Stimulated activated CD4-positive, alpha-beta T cell treated with anti-CD3 and anti-CD28 coated beads, Interleukin-4, amount 100 ng/mL, for 1 hour (primary cell): ENCODE measurements around the gene PNISR.

Source experiments
- DNase-seq: peaks from one replicate; pipeline ENCODE4 v3.0.0-alpha.2; 2020

PNISR gene

GRCh38 chr6:99407076-99407475, 18.0 kb downstream of the PNISR start:
- DNase-seq: no peak

DNA sequence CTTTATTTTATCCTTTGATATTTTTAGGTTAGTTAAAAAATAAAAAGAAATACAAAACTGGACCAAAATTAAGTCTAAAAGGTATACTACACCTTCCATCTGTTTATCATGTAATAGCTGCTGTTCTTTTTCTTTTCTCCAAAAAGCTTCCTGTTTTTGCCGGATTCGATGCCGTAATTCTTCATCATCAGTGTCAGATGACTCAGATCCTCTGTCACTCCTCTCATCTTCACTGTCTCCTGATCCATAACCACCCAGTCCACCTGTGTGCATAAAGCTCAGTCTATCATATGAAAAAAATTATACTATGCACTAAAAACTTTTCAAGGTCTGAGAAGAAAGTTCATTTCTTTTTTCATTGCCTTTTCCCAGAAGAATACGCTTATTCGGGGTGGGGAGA, 22.7 kb downstream of the PNISR start:
- DNase-seq: no peak

DNA sequence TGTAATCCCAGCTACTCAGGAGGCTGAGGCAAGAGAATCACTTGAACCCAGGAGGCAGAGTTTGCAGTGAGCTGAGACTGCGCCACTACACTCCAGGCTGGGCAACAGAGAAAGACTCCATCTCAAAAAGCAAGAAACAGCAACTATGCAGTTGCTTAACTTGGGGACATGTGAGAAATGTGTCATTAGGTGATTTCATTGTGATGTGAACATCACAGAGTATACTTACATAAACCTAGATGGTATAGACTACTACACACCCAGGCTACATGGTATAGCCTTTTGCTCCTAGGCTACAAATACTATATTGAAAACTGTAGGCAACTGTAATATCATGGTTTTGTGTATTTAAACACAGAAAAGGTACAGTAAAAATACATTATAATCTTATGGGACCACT, 27.8 kb downstream of the PNISR start:
- DNase-seq: no peak

DNA sequence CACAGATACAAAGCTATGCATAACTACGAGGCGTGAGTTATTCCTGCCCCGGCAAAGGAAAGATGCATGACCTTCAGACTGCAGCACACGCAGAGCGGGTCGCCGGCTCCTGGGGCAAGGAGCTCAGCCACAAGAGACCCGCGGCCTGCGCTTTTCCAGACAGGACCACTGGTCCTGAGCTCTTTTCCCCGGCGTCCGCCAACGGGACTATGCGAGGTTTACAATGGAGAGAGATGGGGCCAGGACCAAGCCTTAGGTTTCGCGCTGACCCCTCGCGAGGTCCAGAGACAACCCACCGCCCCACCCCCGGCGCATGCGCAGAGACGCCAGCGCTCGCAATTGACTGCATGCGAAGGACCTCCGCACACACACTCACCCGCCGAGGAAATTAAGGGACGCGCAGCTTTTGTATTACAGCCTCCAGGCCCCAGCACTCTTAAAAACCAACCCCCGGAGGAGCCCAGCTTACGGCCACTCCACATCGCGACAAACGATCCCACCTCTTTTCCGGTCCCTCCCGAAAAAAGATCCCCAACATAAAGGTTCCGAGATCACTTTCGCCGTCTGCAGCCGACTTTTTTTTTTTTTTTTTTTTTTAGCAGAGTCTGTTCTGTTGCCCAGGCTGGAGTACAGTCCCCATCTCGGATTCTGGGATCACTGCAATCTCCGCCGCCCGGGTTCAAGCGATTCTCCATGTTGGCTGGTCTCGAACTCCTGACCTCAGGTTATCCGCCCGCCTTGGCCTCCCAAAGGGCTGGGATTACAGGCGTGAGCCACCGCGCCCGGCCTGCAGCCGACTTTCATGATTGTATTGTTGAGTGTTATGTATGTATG, 31.2 kb downstream of the PNISR start, which contains the start of gene COQ3:
Gene COQ3 (minus strand): TSS at position 498 of the 834 bp plus-strand sequence. CDS start 16 bp downstream, at position 482.
- DNase-seq: peak; percentile 65

- no peak for DNase-seq
Measured at GRCh38 chr6:99393366-99393697, 31.8 kb downstream of the PNISR start.

DNA sequence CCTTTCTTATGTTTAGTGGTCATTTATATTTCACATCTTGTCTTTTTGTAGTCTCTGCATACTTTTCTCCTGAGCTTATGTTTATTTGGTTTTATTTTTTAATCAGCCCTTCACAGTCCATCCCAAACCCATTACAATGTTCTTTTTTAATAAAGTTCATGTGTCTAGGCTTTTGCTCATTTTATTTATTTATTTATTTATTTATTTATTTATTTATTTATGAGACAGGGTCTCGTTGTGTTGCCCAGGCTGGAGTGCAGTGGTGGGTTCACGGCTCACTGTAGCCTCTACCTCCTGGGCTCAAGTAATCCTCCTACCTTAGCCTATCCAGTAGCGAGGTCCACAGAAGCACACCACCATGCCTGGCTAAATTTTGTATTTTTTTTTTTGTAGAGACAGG, 34.2 kb downstream of the PNISR start:
- DNase-seq: no peak

DNA sequence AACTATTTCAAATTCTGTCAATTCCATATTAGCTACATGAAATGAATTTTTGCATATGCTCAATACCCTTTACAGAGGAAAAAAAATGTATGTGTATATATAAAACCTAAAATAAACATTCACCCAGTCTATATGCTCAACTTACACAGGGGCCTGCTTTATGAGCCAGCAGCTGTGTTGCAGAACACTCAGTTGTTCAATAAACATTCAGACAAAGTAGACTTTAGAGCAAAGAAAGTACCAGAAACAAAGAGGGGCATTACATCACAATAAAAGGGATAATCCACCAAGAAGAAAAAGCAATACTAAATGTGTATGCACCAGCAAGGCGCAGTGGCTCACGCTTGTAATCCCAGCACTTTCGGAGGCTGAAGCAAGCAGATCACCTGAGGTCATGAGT, 40.6 kb downstream of the PNISR start:
- no peak for DNase-seq

DNA sequence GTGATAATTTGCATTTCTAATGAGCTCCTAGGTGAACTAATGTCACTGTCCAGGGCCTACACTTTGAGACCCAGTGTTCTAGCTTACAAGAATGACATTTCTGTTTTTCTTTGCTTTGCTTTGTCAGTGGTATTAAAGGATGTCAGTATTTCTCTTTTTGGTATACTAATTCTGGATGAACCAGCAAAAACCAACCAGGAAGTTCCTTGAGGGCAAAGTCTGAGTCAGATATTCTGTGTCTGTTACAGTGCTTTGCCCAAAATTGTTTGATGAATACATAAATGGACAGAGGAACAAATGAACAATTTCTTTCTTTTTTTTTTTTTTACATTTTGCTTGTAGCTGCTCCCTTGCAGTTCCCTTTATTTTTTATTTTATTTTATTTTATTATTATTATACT, 46.5 kb downstream of the PNISR start:
- no peak for DNase-seq

- no peak for DNase-seq
Measured at GRCh38 chr6:99369533-99369932, 55.6 kb downstream of the PNISR start.

- no peak for DNase-seq
Measured at GRCh38 chr6:99366852-99367251, 58.3 kb downstream of the PNISR start.

- DNase-seq: no peak
Measured at GRCh38 chr6:99364026-99364425, 61.1 kb downstream of the PNISR start.

GRCh38 chr6:99362678-99363268, 62.3 kb downstream of the PNISR start:
- DNase-seq: no peak

- no peak for DNase-seq
Measured at GRCh38 chr6:99359800-99360199, 65.3 kb downstream of the PNISR start.

GRCh38 chr6:99356641-99357040, 68.5 kb downstream of the PNISR start:
- no peak for DNase-seq

- no peak for DNase-seq
Measured at GRCh38 chr6:99354983-99355382, 70.1 kb downstream of the PNISR start.

DNA sequence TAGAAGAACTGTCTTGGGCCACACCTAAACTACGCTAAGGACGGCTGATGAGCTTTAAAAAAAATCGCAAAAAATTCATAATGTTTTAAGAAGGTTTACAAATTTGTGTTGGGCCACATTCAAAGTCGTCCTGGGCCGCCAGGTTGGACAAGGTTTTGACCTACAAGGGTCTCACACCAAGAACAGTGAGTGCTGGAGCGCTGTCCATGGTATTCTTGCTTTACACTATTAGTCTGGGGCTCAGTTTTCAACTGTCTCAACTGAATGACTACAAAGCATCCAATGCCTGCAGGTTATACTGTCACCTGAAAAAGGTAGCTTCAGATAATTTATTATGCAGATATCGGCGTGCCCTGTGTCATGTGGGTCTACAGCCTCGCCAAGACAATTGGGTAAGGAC, 72.0 kb downstream of the PNISR start:
- no peak for DNase-seq

GRCh38 chr6:99350573-99350972, 74.5 kb downstream of the PNISR start:
- no peak for DNase-seq

DNA sequence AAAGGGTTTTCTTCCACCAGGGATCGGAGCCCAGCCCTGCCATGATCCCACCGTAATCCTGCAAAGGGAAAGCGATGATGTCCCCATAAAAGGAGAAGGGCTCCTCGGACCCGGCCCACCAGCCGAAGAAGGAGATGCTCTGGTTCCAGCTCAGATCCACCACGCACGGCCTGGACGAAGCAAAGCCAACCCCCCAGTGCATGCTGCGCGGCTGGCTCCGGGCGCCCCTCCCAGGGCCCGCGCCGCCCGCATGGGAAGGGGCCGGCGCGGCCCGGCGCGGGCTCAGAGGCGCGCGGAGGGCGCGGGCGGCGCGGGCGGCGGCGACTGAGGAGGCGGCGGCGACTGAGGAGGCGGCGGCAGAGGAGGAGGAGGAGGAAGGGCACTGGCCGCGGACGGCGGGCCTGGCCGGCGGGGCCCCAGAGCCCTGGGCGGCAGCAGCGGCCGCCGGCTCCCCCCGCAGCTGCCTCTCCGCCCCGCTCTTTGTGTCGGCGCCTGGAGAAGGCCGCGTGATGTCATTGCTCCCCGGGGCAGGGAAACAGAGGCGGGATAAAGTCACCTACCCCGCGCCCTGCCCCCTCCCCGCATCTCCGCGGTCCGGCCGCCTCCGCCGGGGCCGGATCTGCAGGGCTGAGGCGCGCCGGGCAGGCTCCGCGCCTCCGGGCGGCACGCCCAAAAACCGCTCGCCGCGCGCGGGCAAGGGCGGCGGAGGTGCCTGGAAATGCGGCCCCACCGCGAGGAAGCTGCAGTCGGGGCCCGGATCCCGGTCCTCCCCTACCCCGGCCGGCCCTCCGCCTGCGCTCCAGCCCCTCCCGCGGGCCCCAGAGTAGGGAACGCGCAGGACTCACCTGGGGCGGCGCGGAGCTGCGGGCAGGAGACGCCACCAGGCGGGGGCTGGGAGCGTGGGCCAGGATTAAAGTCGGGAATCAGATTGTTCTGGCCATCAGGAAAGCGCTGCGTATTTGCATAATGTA, 75.7 kb downstream of the PNISR start, which contains the start of gene FAXC:
Gene FAXC (minus strand): TSS at position 504 of the 971 bp plus-strand sequence. CDS start 302 bp downstream, at position 202.
- DNase-seq: no peak

DNA sequence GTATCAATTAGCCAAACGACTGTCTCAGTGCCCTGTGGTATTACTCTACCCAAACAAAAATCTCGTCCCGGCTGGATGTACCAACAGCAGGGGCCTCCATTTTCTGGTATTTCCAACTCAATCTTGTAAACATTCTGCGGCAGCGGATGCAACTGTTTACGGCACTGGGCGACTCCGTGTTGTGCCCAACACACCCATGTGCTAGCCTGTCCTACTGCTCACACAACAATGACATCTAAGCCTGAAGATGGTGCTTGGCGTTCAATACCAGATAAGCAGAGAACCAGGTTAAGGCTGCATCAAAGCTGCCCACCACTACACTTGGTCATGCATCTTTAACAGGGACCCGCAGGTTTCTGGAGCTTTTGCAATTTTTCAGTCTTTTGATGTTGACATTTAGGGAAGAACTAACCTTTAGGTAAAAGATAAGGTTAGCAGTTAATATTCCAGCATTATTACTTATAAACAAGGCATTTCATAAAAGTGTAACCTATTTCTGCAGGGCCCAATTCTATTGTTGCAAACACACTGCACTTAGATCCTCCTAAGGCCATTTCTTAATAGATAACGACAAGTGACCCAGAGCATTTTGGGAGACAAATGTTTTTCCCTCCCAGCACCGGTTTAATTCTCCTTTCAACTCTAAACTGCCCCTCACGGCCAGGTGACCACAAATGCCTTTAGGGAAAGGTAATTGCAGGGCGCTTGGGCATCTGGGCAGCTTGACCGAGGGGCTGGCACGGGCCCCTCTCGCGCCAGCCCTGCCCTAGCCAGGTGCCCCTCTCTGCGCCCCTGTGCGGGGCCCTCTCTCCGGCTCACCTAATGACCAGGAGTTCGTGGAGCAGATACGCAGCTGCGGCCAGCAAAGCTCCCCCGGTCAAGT, 76.6 kb downstream of the PNISR start:
- no peak for DNase-seq
